HepG2 (cell line): ENCODE measurements around the gene TUBB. TPM values are rescaled to one million over a fixed set of nuclear protein-coding genes. Genes with fewer than 3 reads are reported as not detected.

Experiments
- BRD4 ChIP-seq: sonication (generic); formaldehyde crosslinking; IDR thresholded peaks from 2 replicates; pipeline ENCODE4 v1.4.0; 2020; ENCODE audit warnings: missing genetic modification reagents
- CBX1 ChIP-seq: IDR thresholded peaks from one replicate; pipeline ENCODE4 v1.6.1; 2016; ENCODE audit warnings: antibody characterized with exemption, low read depth
- CCAR2 ChIP-seq: fragments of 200-400 bp; formaldehyde crosslinking; optimal IDR thresholded peaks from 2 replicates; pipeline ENCODE3; 2018; ENCODE audit warnings: low read depth, mild to moderate bottlenecking, low read length, moderate library complexity
- FIP1L1 ChIP-seq: fragments of 200-400 bp; formaldehyde crosslinking; IDR thresholded peaks from 2 replicates; pipeline ENCODE4 v1.6.1; 2018; ENCODE audit warnings: low read depth, mild to moderate bottlenecking, low read length, moderate library complexity, borderline replicate concordance; ENCODE audit not compliant: insufficient read depth
- GABPB1 ChIP-seq: IDR thresholded peaks from 2 replicates; pipeline ENCODE4 v1.6.1; 2016; ENCODE audit warnings: mild to moderate bottlenecking, missing genetic modification reagents, moderate library complexity, missing compliant biosample characterization
- GTF2F1 ChIP-seq: fragments of 150-350 bp; IDR thresholded peaks from 2 replicates; pipeline ENCODE4 v1.6.1; 2014; ENCODE audit warnings: low read length
- JUND ChIP-seq: sonication (generic); formaldehyde crosslinking; IDR thresholded peaks from 2 replicates; pipeline ENCODE4 v1.8.0; 2022; ENCODE audit warnings: mild to moderate bottlenecking, missing genetic modification reagents
- RBM22 ChIP-seq: fragments of 200-400 bp; formaldehyde crosslinking; optimal IDR thresholded peaks from 2 replicates; pipeline ENCODE3; 2017; ENCODE audit warnings: mild to moderate bottlenecking, low read length, moderate library complexity
- SALL2 ChIP-seq: sonication (generic); formaldehyde crosslinking; IDR thresholded peaks from 2 replicates; pipeline ENCODE4 v1.8.1; 2023; ENCODE audit warnings: mild to moderate bottlenecking, missing genetic modification reagents, inconsistent platforms
- SIN3A ChIP-seq: IDR thresholded peaks from 2 replicates; pipeline ENCODE4 v1.6.1; 2011; ENCODE audit warnings: low read depth, mild to moderate bottlenecking, control low read depth, low read length, borderline replicate concordance
- SSRP1 ChIP-seq: IDR thresholded peaks from 2 replicates; pipeline ENCODE4 v1.6.1; 2016; ENCODE audit warnings: control low read depth
- YEATS4 ChIP-seq: sonication (generic); formaldehyde crosslinking; IDR thresholded peaks from 2 replicates; pipeline ENCODE4 v1.4.0; 2020; ENCODE audit warnings: missing genetic modification reagents, borderline replicate concordance
- ZEB1 ChIP-seq: IDR thresholded peaks from 2 replicates; pipeline ENCODE4 v1.6.1; 2012; ENCODE audit warnings: mild to moderate bottlenecking, low read depth, inconsistent platforms; ENCODE audit not compliant: insufficient replicate concordance
- ZFP82 ChIP-seq: sonication (generic); formaldehyde crosslinking; IDR thresholded peaks from 2 replicates; pipeline ENCODE4 v1.5.1; 2020; ENCODE audit warnings: mild to moderate bottlenecking, missing genetic modification reagents, borderline replicate concordance
- ZFP90 ChIP-seq: sonication (generic); formaldehyde crosslinking; IDR thresholded peaks from 2 replicates; pipeline ENCODE4 v1.8.0; 2022; ENCODE audit warnings: missing genetic modification reagents, mild to moderate bottlenecking, inconsistent platforms, borderline replicate concordance
- ZNF333 ChIP-seq: sonication (generic); formaldehyde crosslinking; IDR thresholded peaks from 2 replicates; pipeline ENCODE4 v1.4.0; 2020; ENCODE audit warnings: mild to moderate bottlenecking, missing genetic modification reagents, borderline replicate concordance
- ZNF567 ChIP-seq: sonication (generic); formaldehyde crosslinking; IDR thresholded peaks from 2 replicates; pipeline ENCODE4 v1.8.1; 2023; ENCODE audit warnings: mild to moderate bottlenecking, missing genetic modification reagents, borderline replicate concordance
- ZNF607 ChIP-seq: sonication (generic); formaldehyde crosslinking; IDR thresholded peaks from 2 replicates; pipeline ENCODE4 v1.5.1; 2020; ENCODE audit warnings: missing genetic modification reagents, mild to moderate bottlenecking, borderline replicate concordance
- ZNF616 ChIP-seq: sonication (generic); formaldehyde crosslinking; IDR thresholded peaks from 2 replicates; pipeline ENCODE4 v1.5.0; 2020; ENCODE audit warnings: low read depth, mild to moderate bottlenecking, missing genetic modification reagents
- ZNF782 ChIP-seq: sonication (generic); formaldehyde crosslinking; IDR thresholded peaks from 2 replicates; pipeline ENCODE4 v1.4.0; 2020; ENCODE audit warnings: missing genetic modification reagents, mild to moderate bottlenecking, borderline replicate concordance
- polyA plus RNA-seq, 8 experiments: library from polyadenylated mRNA; depleted of rRNA in 3 of 8; stranded (reverse) in 7 of 8; unstranded in 1 of 8; fragments of >200 nt; fragmentation: Illumina TruSeq in 4 of 8; extraction: Trizol in 4 of 8; gene quantifications; 2 replicates each; pipeline versions ENCODE4 v1.2.1 to v1.2.3, GENCODE V29; 2011 to 2016; ENCODE audit warnings: low read depth in 4 of 8, missing spikeins in 1 of 8, mixed read lengths in 1 of 8; ENCODE audit not compliant: insufficient read depth in 1 of 8
- total RNA-seq, 5 experiments: library from RNA; depleted of rRNA; stranded (reverse); fragments of >200 nt; fragmentation: Illumina TruSeq; extraction: Trizol; gene quantifications; 2 replicates each; pipeline ENCODE4 v1.2.3, GENCODE V29; 2016; ENCODE audit warnings: low read depth in 1 of 5
- TF ChIP-seq, protein P1 (sequence below): sonication (generic); formaldehyde crosslinking; IDR thresholded peaks from 2 replicates; pipeline ENCODE4 v1.4.0; 2020; ENCODE audit warnings: missing genetic modification reagents
- TF ChIP-seq, protein P2 (sequence below): sonication (generic); formaldehyde crosslinking; IDR thresholded peaks from 2 replicates; pipeline ENCODE4 v1.8.0; 2022; ENCODE audit warnings: mild to moderate bottlenecking, missing genetic modification reagents; ENCODE audit not compliant: insufficient replicate concordance
- TF ChIP-seq, protein P3 (sequence below): sonication (generic); formaldehyde crosslinking; IDR thresholded peaks from 2 replicates; pipeline ENCODE4 v1.8.0; 2022; ENCODE audit warnings: mild to moderate bottlenecking, missing genetic modification reagents, moderate library complexity
- TF ChIP-seq, protein P4 (sequence below): sonication (generic); formaldehyde crosslinking; IDR thresholded peaks from 2 replicates; pipeline ENCODE4 v1.4.0; 2020; ENCODE audit warnings: mild to moderate bottlenecking, low read depth, missing genetic modification reagents

TUBB gene
- total and polyA plus RNA-seq, 2 of the 13 experiments (the other 11 are each of a cell fraction or from before 2014, with no cell fraction given): 911 to 1,163 TPM

DNA sequence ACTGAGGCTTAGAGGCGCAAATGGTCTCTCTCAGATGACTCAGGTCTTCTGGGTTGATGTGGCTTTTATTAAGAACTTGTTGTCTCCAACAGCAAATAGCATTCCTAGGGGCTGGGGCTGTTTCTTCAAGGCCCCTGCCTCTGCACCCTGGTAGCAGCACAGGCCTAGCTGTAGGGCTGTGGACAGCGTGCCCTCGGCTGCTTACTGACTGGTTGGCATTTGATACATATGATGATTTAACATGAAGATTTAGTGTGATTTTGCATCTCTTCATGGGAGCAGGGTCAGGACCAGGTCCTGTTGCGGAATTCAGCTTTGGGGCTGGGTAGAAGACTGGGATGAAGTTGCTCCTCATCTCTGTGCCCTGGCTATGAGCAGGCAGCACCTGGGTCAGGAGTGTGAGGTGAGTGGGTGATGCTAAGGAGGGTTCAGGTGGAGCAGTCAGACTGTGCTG lies 48.5 kb downstream of the TUBB start (continued):
- TF ChIP-seq, protein P1, sequence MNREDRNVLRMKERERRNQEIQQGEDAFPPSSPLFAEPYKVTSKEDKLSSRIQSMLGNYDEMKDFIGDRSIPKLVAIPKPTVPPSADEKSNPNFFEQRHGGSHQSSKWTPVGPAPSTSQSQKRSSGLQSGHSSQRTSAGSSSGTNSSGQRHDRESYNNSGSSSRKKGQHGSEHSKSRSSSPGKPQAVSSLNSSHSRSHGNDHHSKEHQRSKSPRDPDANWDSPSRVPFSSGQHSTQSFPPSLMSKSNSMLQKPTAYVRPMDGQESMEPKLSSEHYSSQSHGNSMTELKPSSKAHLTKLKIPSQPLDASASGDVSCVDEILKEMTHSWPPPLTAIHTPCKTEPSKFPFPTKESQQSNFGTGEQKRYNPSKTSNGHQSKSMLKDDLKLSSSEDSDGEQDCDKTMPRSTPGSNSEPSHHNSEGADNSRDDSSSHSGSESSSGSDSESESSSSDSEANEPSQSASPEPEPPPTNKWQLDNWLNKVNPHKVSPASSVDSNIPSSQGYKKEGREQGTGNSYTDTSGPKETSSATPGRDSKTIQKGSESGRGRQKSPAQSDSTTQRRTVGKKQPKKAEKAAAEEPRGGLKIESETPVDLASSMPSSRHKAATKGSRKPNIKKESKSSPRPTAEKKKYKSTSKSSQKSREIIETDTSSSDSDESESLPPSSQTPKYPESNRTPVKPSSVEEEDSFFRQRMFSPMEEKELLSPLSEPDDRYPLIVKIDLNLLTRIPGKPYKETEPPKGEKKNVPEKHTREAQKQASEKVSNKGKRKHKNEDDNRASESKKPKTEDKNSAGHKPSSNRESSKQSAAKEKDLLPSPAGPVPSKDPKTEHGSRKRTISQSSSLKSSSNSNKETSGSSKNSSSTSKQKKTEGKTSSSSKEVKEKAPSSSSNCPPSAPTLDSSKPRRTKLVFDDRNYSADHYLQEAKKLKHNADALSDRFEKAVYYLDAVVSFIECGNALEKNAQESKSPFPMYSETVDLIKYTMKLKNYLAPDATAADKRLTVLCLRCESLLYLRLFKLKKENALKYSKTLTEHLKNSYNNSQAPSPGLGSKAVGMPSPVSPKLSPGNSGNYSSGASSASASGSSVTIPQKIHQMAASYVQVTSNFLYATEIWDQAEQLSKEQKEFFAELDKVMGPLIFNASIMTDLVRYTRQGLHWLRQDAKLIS: peak; percentile 10; the same call in 1 of the 2 replicates
- 0 out of 2 replicates have a peak, but pooled peaks have one; percentile 37 for TF ChIP-seq SALL2 (CRISPR knock-in tag)
- TF ChIP-seq ZNF782: no peak
- 0 out of 2 replicates have a peak, but pooled peaks have one; percentile 41 for TF ChIP-seq ZFP90 (CRISPR knock-in tag)
- TF ChIP-seq, protein P2, sequence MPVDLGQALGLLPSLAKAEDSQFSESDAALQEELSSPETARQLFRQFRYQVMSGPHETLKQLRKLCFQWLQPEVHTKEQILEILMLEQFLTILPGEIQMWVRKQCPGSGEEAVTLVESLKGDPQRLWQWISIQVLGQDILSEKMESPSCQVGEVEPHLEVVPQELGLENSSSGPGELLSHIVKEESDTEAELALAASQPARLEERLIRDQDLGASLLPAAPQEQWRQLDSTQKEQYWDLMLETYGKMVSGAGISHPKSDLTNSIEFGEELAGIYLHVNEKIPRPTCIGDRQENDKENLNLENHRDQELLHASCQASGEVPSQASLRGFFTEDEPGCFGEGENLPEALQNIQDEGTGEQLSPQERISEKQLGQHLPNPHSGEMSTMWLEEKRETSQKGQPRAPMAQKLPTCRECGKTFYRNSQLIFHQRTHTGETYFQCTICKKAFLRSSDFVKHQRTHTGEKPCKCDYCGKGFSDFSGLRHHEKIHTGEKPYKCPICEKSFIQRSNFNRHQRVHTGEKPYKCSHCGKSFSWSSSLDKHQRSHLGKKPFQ: peak; percentile 66
- TF ChIP-seq RBM22: peak; percentile 74
- TF ChIP-seq, protein P3, sequence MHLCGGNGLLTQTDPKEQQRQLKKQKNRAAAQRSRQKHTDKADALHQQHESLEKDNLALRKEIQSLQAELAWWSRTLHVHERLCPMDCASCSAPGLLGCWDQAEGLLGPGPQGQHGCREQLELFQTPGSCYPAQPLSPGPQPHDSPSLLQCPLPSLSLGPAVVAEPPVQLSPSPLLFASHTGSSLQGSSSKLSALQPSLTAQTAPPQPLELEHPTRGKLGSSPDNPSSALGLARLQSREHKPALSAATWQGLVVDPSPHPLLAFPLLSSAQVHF (CRISPR knock-in tag): peak; percentile 45; the same call in 1 of the 2 replicates
- TF ChIP-seq ZNF567 (CRISPR knock-in tag): peak; percentile 57; the same call in 1 of the 2 replicates
- peak; percentile 24 for TF ChIP-seq CCAR2
- TF ChIP-seq YEATS4 (CRISPR knock-in tag): 0 out of 2 replicates have a peak, but pooled peaks have one; percentile 33
- TF ChIP-seq, protein P4, sequence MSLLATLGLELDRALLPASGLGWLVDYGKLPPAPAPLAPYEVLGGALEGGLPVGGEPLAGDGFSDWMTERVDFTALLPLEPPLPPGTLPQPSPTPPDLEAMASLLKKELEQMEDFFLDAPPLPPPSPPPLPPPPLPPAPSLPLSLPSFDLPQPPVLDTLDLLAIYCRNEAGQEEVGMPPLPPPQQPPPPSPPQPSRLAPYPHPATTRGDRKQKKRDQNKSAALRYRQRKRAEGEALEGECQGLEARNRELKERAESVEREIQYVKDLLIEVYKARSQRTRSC (CRISPR knock-in tag): 0 out of 2 replicates have a peak, but pooled peaks have one; percentile 66
- TF ChIP-seq CBX1: peak; percentile 6
- TF ChIP-seq ZFP82 (CRISPR knock-in tag): peak; percentile 75; the same call in 1 of the 2 replicates
- 0 out of 2 replicates have a peak, but pooled peaks have one; percentile 8 for TF ChIP-seq SIN3A
- peak; percentile 95 for TF ChIP-seq SSRP1 (CRISPR knock-in tag)
- peak; percentile 66; the same call in 1 of the 2 replicates for TF ChIP-seq BRD4
- TF ChIP-seq ZNF333 (CRISPR knock-in tag): 0 out of 2 replicates have a peak, but pooled peaks have one; percentile 16
- TF ChIP-seq ZNF607 (CRISPR knock-in tag): 0 out of 2 replicates have a peak, but pooled peaks have one; percentile 66
- TF ChIP-seq JUND (CRISPR knock-in tag): no peak
- TF ChIP-seq FIP1L1: no peak
- no peak for TF ChIP-seq GTF2F1
- TF ChIP-seq GABPB1 (CRISPR knock-in tag): no peak
- 0 out of 2 replicates have a peak, but pooled peaks have one; percentile 41 for TF ChIP-seq ZNF616
- TF ChIP-seq ZEB1: peak; percentile 48
